Left lung (tissue), 10 donors: ENCODE data around the gene MBD3L2. TPM values are rescaled to one million over a fixed set of nuclear protein-coding genes. Genes with fewer than 3 reads are reported as not detected.

Experiments used
- ATAC-seq: fragments of 200-7000 bp; cut with Tn5 transposase; one replicate; pipeline ENCODE4 v1.9.1; 2020; ENCODE audit warnings: moderate library complexity
- DNase-seq, 4 donors: peaks; one replicate each; pipeline ENCODE4 v3.0.0-alpha.2; 2013 to 2020
- H3K27ac ChIP-seq, 2 donors: fragments of 200-600 bp; sonication (generic) in 1 of 2; one replicate each; pipeline versions ENCODE4 v1.5.0 to v1.8.0; 2020 to 2021
- H3K27me3 ChIP-seq, 2 donors: fragments of 200-600 bp; sonication (generic) in 1 of 2; one replicate each; pipeline versions ENCODE4 v1.5.0 to v1.8.0; 2020 to 2021
- H3K36me3 ChIP-seq, 2 donors: fragments of 200-600 bp; sonication (generic) in 1 of 2; one replicate each; pipeline versions ENCODE4 v1.5.0 to v1.8.0; 2020 to 2021
- H3K4me1 ChIP-seq, 2 donors: fragments of 200-600 bp; one replicate each; pipeline ENCODE4 v1.8.0; 2021
- H3K4me3 ChIP-seq, 2 donors: fragments of 200-600 bp; sonication (generic) in 1 of 2; one replicate each; pipeline versions ENCODE4 v1.5.0 to v1.8.0; 2020 to 2021; ENCODE audit warnings: mild to moderate bottlenecking in 1 of 2
- H3K9me3 ChIP-seq, 2 donors: fragments of 200-600 bp; sonication (generic) in 1 of 2; one replicate each; pipeline versions ENCODE4 v1.5.0 to v1.8.0; 2020 to 2021
- CTCF ChIP-seq, 2 donors: fragments of 200-600 bp; sonication (generic) in 1 of 2; IDR thresholded peaks; one replicate each; pipeline versions ENCODE4 v1.5.0 to v1.8.0; 2021; ENCODE audit warnings: antibody characterized with exemption in 2 of 2
- intact Hi-C, 2 donors: fragments of 100-400 bp; cut with DNase I; formaldehyde crosslinking; loops; one replicate each; pipeline versions ENCODE4 v1.11.2 to v1.14.2; 2022
- polyA plus RNA-seq, 6 donors: library from polyadenylated mRNA; unstranded; fragments of 120-200 nt; gene quantifications; one replicate each; pipeline ENCODE4 v1.2.1, GENCODE V29; 2013; ENCODE audit not compliant: insufficient read length in 6 of 6
- total RNA-seq, 2 donors: library from RNA; stranded (reverse); fragmentation: NEBNext Ultra II Directional; extraction: Animal tissue kit (Norgen Biotek cat#: 25700); gene quantifications; one replicate each; pipeline ENCODE4 v1.2.1, GENCODE V29; 2021
- donor health status: DM: no; HTN: yes; CAD: no.
- donor health status: DM: no; HTN: no; CAD: no.

The MBD3L2 gene
- total and polyA plus RNA-seq, 8 donors: not detected

GRCh38 chr19:7083076-7083956 lies 34.2 kb downstream of the MBD3L2 start:
- no peaks in the 10 kb centered on the region for H3K4me1 ChIP-seq
- ATAC-seq: no peak
- no peak for DNase-seq
- no peak overlapping the region for H3K4me3 ChIP-seq
- H3K9me3 ChIP-seq: peaks cover 20 to 99% of the 10 kb centered on the region in 2 donors
- no peak overlapping the region for H3K27ac ChIP-seq
- no peak for TF ChIP-seq CTCF (IDR thresholded peaks at IDR 0.05)
- intact Hi-C loops: no loop called here
- H3K27me3 ChIP-seq: no peaks in the 10 kb centered on the region
- H3K36me3 ChIP-seq: peaks cover 32 to 77% of the 10 kb centered on the region in 2 donors

DNA sequence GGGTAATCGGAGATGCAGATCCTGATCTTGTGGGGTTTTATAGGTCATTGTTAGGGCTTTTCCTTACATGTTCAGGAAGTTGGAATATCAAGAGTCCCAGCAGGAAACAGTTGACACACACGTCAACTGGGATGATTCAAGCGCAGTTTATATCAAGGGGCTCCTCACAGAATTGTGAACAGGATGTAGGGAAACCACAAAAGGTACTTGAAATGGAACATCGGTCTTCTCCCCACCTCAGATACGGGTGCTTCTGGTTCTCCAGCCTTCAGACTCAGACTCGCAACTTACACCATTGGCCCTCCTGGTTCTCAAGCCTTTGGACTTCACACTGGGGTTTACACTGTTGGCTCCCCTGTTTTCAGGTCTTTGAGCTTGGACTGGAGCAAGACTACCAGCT lies 39.9 kb downstream of the MBD3L2 start:
- intact Hi-C loops: no loop called here
- H3K9me3 ChIP-seq: peaks cover 5 to 100% of the 10 kb centered on the region in 2 donors
- H3K27ac ChIP-seq: no peak overlapping the region
- no peaks in the 10 kb centered on the region for H3K27me3 ChIP-seq
- ATAC-seq (no peak), DNase-seq (no peak)
- peaks cover 0 to 29% of the 10 kb centered on the region in 2 donors for H3K36me3 ChIP-seq
- no peak for TF ChIP-seq CTCF (IDR thresholded peaks at IDR 0.05)
- no peak overlapping the region for H3K4me3 ChIP-seq
- no peaks in the 10 kb centered on the region for H3K4me1 ChIP-seq

GRCh38 chr19:7098096-7098495 lies 49.0 kb downstream of the MBD3L2 start:
- Histone ChIP-seq H3K4me3 (peak overlapping the region in 1 of 2 donors; percentile 61), H3K9me3 (peaks cover 0 to 47% of the 10 kb centered on the region in 2 donors), H3K27me3 (no peaks in the 10 kb centered on the region), H3K36me3 (no peaks in the 10 kb centered on the region), H3K4me1 (peaks cover 0 to 11% of the 10 kb centered on the region in 2 donors), H3K27ac (peak overlapping the region in 1 of 2 donors; percentile 94)
- TF ChIP-seq CTCF (IDR thresholded peaks at IDR 0.05): no peak
- no peak for ATAC-seq
- DNase-seq: no peak
- intact Hi-C loops: no loop called here

DNA sequence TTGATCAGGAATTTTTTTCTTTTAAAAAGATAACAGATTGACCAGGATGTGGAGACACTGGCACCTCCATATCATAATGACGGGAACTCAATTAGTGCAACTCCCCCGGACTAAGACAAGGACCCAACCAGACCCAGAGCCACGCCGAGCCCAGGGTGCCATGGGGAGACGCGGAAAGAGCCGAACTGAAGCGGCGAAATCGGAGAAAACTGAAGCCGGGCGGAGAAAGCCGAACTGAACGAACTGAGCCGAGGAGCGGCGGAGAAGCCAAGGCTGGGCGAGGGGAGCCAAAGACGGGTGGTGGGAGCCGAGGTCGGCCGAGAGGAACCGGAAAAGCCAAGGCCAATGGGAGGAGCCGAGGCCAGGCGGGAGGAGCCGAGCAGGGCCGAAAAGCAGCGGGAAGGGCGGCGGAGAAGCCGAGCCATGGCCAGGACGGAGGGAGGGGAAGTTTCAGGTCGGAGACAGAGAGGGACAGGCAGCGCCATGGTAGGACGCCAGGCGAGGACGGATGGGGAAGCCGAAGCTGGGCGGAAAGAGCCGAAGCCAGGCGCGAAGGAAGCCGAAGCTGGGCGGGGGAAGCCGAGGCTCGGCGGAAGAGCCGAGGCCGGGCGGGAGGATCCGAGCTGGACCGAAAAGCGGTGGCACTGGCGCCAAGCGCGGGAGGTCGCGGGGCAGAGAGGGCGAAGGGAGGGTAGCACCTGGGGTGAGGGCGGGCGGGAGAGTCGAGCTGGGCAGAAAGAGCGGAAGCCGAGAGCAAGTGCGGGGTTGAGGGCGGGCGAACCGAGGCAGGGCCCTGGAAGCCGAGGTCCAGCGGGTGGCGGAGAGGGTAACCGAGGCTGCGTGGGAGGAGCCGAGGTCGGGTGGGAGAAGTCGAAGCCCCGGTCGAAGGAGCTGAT lies 49.8 kb downstream of the MBD3L2 start:
- no peak for TF ChIP-seq CTCF (IDR thresholded peaks at IDR 0.05)
- peak; percentile 95 for ATAC-seq
- intact Hi-C loops: no loop called here
- peaks cover 0 to 39% of the 10 kb centered on the region in 2 donors for H3K9me3 ChIP-seq
- H3K4me1 ChIP-seq: peaks cover 0 to 11% of the 10 kb centered on the region in 2 donors
- H3K27me3 ChIP-seq: no peaks in the 10 kb centered on the region
- peak overlapping the region; percentile 94 for H3K27ac ChIP-seq
- peak; percentile 91 to 96 (median 94) for DNase-seq
- no peaks in the 10 kb centered on the region for H3K36me3 ChIP-seq
- peak overlapping the region; percentile 38 to 61 for H3K4me3 ChIP-seq

GRCh38 chr19:7099597-7099921 lies 50.4 kb downstream of the MBD3L2 start:
- DNase-seq (no peak), ATAC-seq (no peak)
- H3K36me3 ChIP-seq: no peaks in the 10 kb centered on the region
- TF ChIP-seq CTCF (IDR thresholded peaks at IDR 0.05): no peak
- H3K4me1 ChIP-seq: peaks cover 0 to 11% of the 10 kb centered on the region in 2 donors
- H3K9me3 ChIP-seq: peaks cover 0 to 33% of the 10 kb centered on the region in 2 donors
- peak overlapping the region; percentile 38 to 61 for H3K4me3 ChIP-seq
- H3K27ac ChIP-seq: peak overlapping the region; percentile 94
- H3K27me3 ChIP-seq: no peaks in the 10 kb centered on the region
- intact Hi-C loops: no loop called here
